ENCODE data around the gene ARPP21.
"Not testable (repeated sequence)": the region's sequence is repeated elsewhere in the genome, so short reads cannot be mapped to it uniquely, and the experiment has no call there.

The ARPP21 gene

DNA sequence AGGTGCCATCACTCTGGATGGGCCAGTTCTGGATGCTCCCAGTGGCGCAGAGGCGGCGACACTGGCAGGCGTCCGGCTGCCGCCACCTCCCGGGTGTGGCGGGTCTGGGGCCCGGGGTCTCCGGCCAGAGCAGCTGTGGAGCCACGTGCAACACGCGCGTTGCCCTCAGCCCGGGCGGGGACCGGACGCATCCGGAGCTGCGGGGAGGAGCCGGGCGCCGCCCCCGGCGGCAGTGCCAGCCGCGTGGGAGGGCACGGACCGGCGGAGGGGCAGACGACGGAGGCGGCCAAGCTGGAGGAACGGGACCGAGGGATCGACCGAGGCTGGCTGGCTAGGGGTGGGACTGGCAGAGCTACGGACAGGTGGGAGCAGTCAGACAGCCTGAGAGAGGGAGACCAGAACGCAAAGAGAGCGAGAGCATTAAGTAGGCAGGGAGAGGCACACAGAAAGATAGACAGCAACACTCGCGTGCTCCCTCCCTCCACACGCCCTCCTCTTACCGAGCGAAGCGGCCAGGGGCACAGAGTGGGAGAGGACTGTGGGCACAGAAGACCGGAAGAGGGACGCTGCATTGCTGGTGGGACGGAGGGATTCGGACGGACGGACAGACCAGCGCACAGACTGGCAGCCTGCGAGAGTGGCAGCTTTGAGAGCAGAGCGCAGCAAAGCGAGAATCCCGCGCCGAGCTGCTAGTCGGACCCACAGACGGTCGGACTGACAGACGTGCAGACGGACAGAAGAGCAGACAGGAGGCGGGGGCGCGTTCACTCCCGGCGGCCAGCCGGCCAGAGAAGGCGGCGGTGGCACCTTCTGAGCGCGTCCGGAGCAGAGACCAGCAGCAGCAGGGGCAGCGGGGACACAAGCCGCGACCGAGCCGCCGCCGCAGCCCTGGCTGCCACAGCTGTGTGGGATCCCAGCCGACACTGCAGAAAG lies at the start of gene ARPP21:
ARPP21 (plus strand) TSS at position 272 of the 933 bp plus-strand sequence. CDS start 42,227 bp downstream, outside the sequence.
- DNase-seq (ENCODE audit: low read depth, low spot score), result no peak

DNA sequence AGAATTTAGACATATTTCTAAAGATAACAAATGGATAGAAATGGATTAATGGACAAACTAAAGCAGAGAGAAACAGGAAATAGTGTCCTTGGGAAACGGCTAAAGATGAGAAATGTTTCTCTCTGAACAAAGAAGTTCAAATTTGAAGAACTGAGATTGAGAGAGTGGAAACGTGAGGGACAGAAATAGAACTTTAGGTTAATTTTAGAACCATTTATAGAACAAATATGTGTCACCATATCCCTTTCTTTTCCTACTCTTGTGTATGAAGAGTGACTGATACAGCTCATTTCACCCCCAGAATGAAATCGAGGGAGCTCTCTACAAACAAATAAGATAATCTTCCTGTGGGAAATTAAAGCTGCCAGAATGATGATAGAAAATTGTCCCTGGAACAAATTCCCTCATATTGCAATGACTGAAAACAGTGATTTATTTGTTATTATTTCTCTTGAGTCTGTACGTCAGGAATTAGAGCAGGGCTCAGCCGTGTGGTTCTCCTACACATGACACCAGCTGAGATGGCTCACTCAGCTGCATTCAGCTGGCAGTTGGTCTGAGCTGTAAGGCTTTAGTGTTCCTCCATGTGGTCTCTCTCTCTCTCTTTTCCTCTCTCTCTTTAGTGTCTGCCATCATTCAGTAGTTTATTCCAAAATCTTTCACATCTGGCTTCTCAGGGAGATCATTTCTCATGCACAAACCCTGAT lies 46.6 kb upstream of the ARPP21 start:
- DNase-seq (ENCODE audit: low read depth, low spot score), result no peak

DNA sequence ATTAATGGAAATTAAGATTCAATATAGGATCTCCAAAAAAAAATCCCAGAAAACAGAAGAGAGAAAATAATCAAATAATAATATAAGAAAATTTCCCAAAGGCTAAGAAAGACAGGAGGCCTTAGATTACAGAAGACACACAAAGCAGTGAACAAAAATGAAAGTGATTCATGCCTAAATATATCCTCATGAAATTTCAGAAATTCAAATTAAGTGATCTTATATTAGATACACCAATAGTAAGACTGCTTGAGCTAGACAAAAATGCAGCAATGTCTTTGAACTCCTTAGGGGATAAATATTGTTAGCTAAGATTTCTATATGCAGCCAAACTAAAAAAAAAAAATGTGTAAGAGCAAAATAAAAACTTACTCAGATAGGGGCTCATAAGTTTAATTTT lies 44.6 kb upstream of the ARPP21 start:
- DNase-seq (ENCODE audit: low read depth, low spot score), result no peak

DNA sequence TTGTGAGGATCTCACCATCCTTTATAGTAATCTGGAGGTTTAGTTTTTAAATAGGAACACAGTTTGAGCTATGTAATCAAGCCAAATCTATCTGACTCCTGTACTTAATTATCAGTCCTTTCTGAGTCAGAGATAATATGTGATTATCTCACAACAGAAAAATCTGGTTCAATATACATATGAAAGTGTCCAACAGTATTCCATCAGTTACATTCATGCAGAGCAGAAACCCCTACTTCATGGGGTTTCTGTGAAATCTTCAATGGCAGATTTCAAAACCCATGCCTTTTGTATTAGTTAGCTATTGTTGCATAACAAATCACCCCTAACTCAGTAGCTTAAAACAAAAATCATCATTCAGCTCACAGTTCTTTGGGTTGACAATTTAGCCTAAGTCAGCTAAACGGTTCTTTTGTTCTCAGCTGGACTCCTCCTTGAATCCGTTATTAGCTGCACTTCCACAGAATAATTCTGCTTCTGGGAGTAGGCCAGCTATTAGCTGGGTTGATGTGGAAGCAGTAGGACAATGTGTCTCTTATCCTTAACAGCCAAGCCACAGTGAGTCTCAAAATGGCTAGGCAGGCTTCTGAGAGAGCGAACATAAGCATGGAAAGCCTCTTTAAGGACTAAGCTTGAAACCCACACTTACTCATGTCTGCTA lies 42.9 kb upstream of the ARPP21 start:
- no peak for DNase-seq (ENCODE audit: low read depth, low spot score)

DNA sequence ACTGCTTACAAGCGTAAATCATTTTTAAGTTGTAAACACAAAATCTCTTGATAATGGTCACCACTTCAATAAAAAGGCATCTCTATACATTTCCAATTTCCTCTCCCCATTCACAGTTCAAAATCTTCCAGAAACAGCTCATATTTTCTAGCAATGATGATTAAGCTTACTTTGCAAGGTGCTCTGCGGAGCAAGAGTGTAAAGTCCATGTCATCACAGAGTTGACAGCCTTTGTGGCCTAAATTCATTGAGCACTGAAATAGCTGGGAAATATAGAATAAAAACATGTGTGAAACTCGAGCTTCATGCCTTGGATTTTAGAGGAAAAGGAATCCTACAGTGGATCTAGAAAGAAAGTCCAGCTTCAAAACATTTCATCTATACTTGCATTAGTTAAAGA lies 41.8 kb upstream of the ARPP21 start:
- DNase-seq (ENCODE audit: low read depth, low spot score), result no peak

DNA sequence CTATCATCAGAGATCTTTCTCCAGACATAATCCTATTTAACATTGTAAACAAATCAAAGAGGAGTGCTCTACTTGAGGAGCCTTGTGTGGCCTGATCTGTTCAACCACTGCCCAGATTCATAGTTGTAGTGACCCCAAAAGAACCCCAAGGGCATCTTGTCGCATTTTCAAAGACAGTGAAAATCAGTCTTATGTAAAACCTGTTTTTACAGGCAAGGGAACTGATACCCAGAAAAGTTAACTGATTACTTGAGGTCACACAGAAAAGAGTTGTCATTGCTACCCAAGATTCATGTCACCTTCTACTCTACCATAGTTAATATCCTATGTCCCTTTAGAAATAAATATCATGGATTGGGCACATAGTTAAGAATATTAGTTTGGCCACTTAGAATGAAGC lies 40.5 kb upstream of the ARPP21 start:
- no peak for DNase-seq (ENCODE audit: low read depth, low spot score)

GRCh38 chr3:35601959-35602358 lies 37.4 kb upstream of the ARPP21 start:
- DNase-seq (ENCODE audit: low read depth, low spot score), result no peak

GRCh38 chr3:35602395-35602936 lies 36.9 kb upstream of the ARPP21 start:
- no peak for DNase-seq (ENCODE audit: low read depth, low spot score)

GRCh38 chr3:35616346-35616745 lies 23.0 kb upstream of the ARPP21 start:
- no peak for DNase-seq (ENCODE audit: low read depth, low spot score)

DNA sequence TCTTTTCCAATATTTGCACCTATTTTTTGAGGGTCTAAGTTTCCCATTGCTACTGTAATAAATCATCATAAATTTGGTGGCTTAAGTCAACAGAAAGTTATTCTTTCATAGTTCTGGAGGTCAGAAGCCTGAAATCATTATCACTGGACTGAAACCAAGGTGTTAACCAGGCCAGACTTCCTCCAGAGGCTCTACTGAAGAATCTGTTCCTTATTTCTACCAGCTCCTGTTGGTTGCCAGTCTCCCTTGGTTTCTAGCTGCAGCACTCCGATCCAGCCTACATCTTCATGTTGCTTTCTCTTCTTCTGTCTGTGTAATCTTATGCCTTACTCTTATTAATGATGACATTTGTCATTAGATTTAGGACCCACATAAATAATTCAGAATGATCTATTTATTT lies 22.0 kb upstream of the ARPP21 start:
- no peak for DNase-seq (ENCODE audit: low read depth, low spot score)

DNA sequence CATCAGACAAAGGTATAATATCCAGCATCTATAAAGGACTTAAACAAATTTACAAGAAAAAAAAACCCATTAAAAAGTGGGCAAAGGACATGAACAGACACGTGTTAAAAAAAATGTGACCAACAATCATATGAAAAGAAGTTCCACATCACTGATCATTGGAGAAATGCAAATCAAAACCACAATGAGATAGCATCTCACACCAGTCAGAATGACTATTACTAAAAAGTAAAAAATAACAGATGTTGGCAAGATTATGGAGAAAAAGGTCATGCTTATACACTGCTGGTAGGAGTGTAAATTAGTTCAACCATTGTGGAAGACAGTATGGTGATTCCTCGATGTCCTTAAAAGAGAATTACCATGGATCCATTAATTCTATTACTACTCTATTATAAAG lies 19.1 kb upstream of the ARPP21 start:
- DNase-seq (ENCODE audit: low read depth, low spot score), result not testable (repeated sequence)

- no peak for DNase-seq (ENCODE audit: low read depth, low spot score)
These were observed 14.6 kb upstream of the ARPP21 start for GRCh38 chr3:35624698-35625097.

DNA sequence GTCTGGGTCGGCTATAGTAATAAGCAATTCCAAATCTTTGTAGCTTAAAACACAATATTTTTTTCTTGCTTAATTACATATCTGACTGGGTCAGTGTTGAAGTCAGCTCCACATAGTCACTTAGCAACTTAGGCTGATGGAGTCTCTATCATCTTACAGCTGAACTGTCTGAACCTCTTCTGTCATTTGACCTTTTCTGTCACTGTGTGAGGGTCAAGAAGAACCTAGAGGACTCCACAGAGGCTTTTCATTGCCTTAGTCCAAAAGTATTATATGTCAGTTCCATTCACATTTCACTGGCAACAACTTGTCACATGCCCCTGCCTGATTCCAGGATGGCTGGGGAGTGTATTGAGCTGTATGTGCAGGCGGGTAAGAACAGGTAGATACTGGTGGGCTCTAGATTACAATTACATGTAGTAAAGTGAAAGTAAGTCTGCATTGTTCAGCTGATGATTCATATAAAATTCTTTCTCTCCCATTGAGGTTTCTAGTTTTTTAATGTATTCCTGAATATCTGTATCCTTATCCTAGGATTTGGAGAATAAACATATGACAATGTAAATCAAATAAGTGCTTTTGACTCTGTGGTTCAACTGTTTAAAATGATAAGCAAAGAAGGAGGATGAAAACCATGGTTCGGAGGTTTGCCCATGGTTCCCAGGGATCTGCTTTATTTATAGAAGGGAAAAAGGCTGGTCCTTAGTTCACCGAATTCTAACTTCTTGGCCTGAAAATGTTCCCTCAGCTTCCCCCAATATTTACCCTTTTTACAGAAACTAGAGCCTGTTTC lies 5.8 kb upstream of the ARPP21 start:
- DNase-seq (ENCODE audit: low read depth, low spot score), result no peak

DNA sequence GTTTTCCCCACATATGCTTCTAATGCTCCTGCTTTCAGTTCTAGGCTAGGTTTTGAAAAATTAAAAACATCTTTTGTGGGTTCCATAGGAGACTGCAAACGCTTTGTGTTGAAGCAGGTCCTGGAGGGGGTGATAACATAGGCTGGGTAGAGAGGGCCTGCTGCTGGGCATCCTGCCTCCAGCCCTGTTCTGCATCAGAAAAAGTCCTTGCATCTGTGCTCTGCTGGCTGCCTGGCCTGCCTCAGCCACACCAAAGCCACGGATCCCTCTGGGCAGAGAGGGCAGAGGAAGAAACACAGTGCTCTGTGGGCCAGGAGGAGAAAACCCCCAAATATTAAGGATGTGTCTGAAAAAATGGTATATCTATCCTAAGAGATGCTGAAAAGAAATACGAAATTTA lies 3.9 kb upstream of the ARPP21 start:
- DNase-seq (ENCODE audit: low read depth, low spot score), result no peak

DNA sequence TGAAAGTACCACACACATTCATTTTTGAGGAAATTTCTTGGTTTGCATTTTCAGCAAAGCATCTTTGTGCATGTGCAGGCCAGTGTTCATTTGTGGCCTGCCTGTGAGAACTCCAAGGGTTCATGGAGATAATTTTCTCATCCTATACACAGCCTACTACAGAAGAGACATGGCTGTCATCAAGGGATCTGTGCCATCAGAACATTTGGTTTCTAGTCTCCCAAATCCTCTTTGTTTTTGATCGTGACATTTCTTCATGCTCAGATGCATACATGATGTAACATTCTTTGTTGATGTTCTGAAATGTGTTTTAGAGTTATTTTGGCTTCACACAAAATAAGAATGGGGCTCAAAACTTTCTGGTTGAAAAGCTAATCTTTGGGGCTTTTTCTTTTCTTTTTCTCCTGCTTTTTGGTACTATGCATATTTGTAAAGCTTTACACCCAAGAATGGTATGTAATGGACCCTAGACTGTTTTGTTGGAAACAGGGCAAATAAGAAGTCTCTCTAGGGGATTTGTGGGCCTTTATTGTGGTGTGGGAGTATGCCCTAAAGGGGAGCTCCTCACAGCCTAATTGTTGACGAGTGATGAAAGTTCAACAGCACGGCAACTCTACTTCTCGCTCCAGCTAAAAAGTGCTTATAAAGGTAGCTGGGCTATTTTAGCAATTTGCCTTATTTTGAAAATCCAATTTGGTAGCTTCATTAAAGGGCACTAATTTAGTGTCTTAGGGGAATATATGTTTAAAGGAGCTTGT lies 3.2 kb upstream of the ARPP21 start:
- no peak for DNase-seq (ENCODE audit: low read depth, low spot score)

DNA sequence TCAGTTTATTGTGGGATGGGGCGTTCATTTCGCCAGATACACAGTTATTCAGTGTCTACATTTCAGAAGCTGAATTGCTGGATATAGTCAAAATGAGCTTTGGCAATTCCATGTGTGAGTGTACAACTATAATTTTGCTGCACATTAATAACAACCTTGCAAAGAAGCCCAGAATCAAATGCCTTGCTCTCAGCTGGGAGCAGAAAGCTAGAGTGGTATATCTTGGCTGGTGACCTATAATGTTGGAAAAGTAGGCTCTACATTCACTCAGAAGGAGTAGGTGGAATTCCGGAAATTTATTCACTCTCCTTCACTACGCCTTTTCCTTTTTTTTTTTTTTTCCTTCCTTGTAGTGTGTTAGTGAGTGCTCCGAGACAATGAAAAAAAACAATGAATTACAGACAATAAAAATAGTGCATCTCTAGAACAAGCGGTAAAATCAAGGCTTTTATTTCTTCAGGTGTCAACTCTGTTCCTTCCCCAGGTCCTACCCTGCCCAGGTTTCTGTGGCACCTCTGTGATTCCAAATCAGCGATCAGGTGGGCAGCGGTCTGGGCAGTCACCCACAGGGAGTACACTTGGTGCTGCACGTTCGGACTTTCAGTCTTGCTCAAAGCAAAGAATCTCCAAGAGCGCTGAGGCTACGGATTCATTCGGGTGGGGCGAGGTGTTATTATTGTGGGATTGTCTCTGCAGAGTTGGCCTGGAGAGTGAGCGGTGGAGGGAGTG lies 910 bp upstream of the ARPP21 start:
- no peak for DNase-seq (ENCODE audit: low read depth, low spot score)

DNA sequence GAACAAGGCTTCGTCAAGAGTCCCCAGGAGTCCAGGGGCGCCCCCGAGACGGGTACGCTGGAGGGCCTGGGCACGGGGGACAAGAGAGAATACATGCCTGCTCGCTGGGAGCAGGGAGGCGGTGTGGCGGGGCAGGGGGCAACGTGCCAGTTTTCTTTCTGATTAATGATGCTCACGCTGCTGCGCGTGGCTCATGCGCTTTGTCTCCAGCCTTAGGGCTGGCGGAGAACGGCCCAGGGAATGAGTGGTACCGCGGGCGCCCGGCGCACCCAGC lies 408 bp upstream of the ARPP21 start:
- DNase-seq (ENCODE audit: low read depth, low spot score), result no peak

GRCh38 chr3:35640190-35641165 lies 1.2 kb downstream of the ARPP21 start:
- no peak for DNase-seq (ENCODE audit: low read depth, low spot score)

DNA sequence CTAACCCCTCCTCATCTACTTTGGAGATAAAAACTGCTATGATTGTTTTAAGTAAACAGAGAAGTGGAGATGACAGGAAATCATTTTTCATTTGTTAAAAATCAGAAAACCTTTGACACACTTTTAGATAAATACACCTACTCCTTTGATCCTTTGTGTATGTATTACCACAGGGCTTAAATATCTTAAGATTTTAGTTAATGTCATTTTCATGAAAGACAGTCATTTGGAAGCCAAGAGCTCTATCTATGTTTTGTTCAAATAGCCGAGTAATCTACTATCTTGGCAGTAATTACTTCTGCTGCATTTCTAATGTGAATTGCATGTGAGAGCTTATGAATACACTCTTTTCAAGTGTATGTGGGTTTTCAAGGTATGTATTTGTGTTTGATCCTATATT lies 2.0 kb downstream of the ARPP21 start:
- DNase-seq (ENCODE audit: low read depth, low spot score), result no peak
